ENCODE data around the gene OR1I1. TPM values are rescaled to one million over a fixed set of nuclear protein-coding genes. Genes with fewer than 3 reads are reported as not detected.
"Not testable (repeated sequence)": the region's sequence is repeated elsewhere in the genome, so short reads cannot be mapped to it uniquely, and the experiment has no call there.

The OR1I1 gene
- total and polyA plus RNA-seq, 2 donors = not detected

GRCh38 chr19:15072930-15073647, 8.9 kb upstream of the OR1I1 start:
- Histone ChIP-seq H3K4me3 (ENCODE audit: low read depth, low read length) (no peak overlapping the region), H3K36me3 (ENCODE audit: insufficient read depth) (no peaks in the 10 kb centered on the region), H3K4me1 (ENCODE audit: insufficient read depth) (no peaks in the 10 kb centered on the region), H3K27ac (ENCODE audit: low read depth) (no peak overlapping the region)
- DNase-seq (ENCODE audit: extremely low spot score) = peak; percentile 41
- WGBS = 62% methylated on average over 23 of the region's 23 CpGs

DNA sequence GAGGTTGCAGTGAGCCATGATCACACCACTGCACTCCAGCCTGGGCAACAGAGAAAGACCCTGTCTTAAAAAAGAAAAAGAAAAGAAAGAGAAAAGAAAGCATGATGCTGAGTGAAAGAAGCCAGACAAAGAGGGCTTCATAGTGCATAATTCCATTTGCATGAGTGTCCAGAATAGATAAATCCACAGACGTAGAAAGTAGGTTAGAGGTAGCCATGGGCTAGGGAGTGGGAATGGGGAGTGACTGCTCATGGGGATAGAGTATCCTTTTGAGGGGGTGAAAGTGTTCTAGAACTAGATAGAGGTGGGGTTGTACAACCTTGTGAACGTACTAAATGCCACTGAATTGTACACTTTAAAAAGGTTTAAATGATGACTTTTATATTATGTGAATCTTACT, 7.6 kb upstream of the OR1I1 start:
- H3K4me1 ChIP-seq (ENCODE audit: insufficient read depth) = no peaks in the 10 kb centered on the region
- no peaks in the 10 kb centered on the region for H3K36me3 ChIP-seq (ENCODE audit: insufficient read depth)
- no peak overlapping the region for H3K27ac ChIP-seq (ENCODE audit: low read depth)
- whole genome bisulfite sequencing = 53% methylated on average over 2 of the region's 2 CpGs
- no peak overlapping the region for H3K4me3 ChIP-seq (ENCODE audit: low read depth, low read length)
- DNase-seq (ENCODE audit: extremely low spot score) = no peak

DNA sequence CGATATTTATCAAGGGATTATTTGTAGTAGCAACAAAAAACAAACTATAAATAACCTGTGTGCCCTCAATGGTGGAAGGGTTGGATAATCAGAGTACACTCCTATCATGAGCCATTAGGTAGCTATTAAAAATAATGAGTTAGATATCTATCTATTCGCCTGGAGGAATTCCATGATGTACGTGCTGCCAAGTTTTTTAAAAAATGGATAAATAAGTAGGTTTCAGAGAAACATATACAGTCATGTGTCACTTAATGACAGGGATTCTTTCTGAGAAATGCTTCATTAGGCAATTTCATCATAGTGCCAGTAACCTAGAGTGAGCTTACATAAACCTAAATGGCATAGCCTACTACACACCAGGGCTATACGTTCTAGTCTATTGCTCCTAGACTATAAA, 6.2 kb upstream of the OR1I1 start:
- Histone ChIP-seq H3K27ac (ENCODE audit: low read depth) (no peak overlapping the region), H3K4me3 (ENCODE audit: low read depth, low read length) (no peak overlapping the region), H3K4me1 (ENCODE audit: insufficient read depth) (no peaks in the 10 kb centered on the region), H3K36me3 (ENCODE audit: insufficient read depth) (no peaks in the 10 kb centered on the region)
- 77% methylated on average over 4 of the region's 4 CpGs for WGBS
- no peak for DNase-seq (ENCODE audit: extremely low spot score)

- not testable (repeated sequence) for H3K4me1 ChIP-seq (ENCODE audit: insufficient read depth); H3K27ac ChIP-seq (ENCODE audit: low read depth); H3K36me3 ChIP-seq (ENCODE audit: insufficient read depth); DNase-seq (ENCODE audit: extremely low spot score); H3K4me3 ChIP-seq (ENCODE audit: low read depth, low read length)
- WGBS = 58% methylated on average over 4 of the region's 4 CpGs
Observed at GRCh38 chr19:15080002-15080401, 2.0 kb upstream of the OR1I1 start.

GRCh38 chr19:15087182-15087581, 5.2 kb downstream of the OR1I1 start:
- WGBS = 81% methylated on average over 11 of the region's 11 CpGs
- no peaks in the 10 kb centered on the region for H3K36me3 ChIP-seq (ENCODE audit: insufficient read depth)
- DNase-seq (ENCODE audit: extremely low spot score) = no peak
- H3K4me1 ChIP-seq (ENCODE audit: insufficient read depth) = no peaks in the 10 kb centered on the region
- H3K4me3 ChIP-seq (ENCODE audit: low read depth, low read length) = no peak overlapping the region
- no peak overlapping the region for H3K27ac ChIP-seq (ENCODE audit: low read depth)

GRCh38 chr19:15091918-15092753, 10.1 kb downstream of the OR1I1 start:
- Histone ChIP-seq H3K27ac (ENCODE audit: low read depth) (no peak overlapping the region), H3K36me3 (ENCODE audit: insufficient read depth) (no peaks in the 10 kb centered on the region), H3K4me1 (ENCODE audit: insufficient read depth) (no peaks in the 10 kb centered on the region), H3K4me3 (ENCODE audit: low read depth, low read length) (no peak overlapping the region)
- DNase-seq (ENCODE audit: extremely low spot score) = no peak
- WGBS = 10% methylated on average over 13 of the region's 13 CpGs

DNA sequence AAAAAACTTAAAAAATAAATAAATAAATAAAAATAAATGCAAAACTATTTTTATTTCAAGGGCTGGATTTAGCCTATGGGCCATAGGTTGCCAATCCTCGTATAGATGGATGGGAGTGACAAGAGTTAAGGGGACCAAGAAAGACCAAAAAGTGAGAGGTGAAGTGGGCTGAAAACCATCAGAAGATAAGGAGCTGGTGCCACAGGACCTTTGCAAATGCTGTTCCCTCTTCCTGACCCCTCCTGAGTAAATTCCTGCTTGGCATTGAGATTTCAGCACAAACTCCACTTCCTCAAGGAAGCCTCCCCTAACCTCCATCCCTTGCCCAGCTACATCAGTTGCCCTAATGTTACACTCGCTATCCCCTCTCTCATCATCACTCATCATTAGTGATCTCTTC, 11.0 kb downstream of the OR1I1 start:
- no peak overlapping the region for H3K27ac ChIP-seq (ENCODE audit: low read depth)
- 76% methylated on average over 2 of the region's 2 CpGs for whole genome bisulfite sequencing

DNA sequence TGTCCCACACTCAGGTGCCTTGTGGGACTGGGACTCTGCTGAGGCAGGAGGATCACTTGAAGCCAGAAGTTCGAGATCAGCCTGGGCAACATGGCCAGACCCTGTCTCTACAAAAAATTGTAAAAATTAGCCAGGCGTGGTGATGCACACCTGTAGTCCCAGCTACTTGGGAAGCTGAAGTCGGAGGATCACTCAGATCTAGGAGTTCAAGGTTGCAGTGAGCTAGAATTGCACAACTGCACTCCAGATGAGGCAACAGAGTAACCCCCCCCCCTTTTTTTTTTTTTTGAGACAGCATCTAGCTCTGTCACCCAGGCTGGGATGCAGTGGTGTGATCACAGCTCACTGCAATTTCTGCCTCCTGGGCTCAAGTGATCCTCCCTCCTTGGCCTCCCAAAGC, 14.2 kb downstream of the OR1I1 start:
- 66% methylated on average over 3 of the region's 3 CpGs for WGBS
- DNase-seq (ENCODE audit: extremely low spot score) = no peak

More for the DNA sequence above, 11.0 kb downstream of the OR1I1 start:
- DNase-seq (ENCODE audit: extremely low spot score) = no peak
- Histone ChIP-seq H3K4me1 (ENCODE audit: insufficient read depth) (no peaks in the 10 kb centered on the region), H3K36me3 (ENCODE audit: insufficient read depth) (no peaks in the 10 kb centered on the region), H3K4me3 (ENCODE audit: low read depth, low read length) (no peak overlapping the region)

DNA sequence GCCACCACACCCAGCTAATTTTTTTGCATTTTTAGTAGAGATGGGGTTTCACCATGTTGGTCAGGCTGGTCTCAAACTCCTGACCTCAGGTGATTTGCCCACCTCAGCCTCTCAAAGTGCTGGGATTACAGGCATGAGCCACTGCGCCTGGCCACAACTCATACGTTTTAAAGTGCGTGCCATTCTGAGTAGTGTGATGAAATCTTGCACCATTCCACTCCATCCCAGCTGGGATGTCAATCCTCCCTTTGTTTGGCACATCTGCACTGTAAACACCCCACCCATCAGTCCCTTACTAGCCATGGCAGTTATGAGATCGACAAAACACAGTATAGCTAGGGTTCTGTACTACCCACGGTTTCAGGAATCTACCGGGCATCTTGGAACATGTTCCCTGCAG, 16.0 kb downstream of the OR1I1 start:
- not testable (repeated sequence) for H3K27ac ChIP-seq (ENCODE audit: low read depth); DNase-seq (ENCODE audit: extremely low spot score); H3K4me1 ChIP-seq (ENCODE audit: insufficient read depth); H3K36me3 ChIP-seq (ENCODE audit: insufficient read depth); H3K4me3 ChIP-seq (ENCODE audit: low read depth, low read length)
- WGBS = 85% methylated on average over 6 of the region's 6 CpGs

More for the DNA sequence above, 14.2 kb downstream of the OR1I1 start:
- H3K36me3 ChIP-seq (ENCODE audit: insufficient read depth) = no peaks in the 10 kb centered on the region
- H3K27ac ChIP-seq (ENCODE audit: low read depth) = no peak overlapping the region
- no peaks in the 10 kb centered on the region for H3K4me1 ChIP-seq (ENCODE audit: insufficient read depth)
- H3K4me3 ChIP-seq (ENCODE audit: low read depth, low read length) = no peak overlapping the region

- whole genome bisulfite sequencing = 77% methylated on average over 10 of the region's 10 CpGs
- H3K4me1 ChIP-seq (ENCODE audit: insufficient read depth) = no peaks in the 10 kb centered on the region
- no peaks in the 10 kb centered on the region for H3K36me3 ChIP-seq (ENCODE audit: insufficient read depth)
- no peak overlapping the region for H3K27ac ChIP-seq (ENCODE audit: low read depth)
- DNase-seq (ENCODE audit: extremely low spot score) = no peak
- H3K4me3 ChIP-seq (ENCODE audit: low read depth, low read length) = no peak overlapping the region
Observed at GRCh38 chr19:15098460-15098859, 16.4 kb downstream of the OR1I1 start.

DNA sequence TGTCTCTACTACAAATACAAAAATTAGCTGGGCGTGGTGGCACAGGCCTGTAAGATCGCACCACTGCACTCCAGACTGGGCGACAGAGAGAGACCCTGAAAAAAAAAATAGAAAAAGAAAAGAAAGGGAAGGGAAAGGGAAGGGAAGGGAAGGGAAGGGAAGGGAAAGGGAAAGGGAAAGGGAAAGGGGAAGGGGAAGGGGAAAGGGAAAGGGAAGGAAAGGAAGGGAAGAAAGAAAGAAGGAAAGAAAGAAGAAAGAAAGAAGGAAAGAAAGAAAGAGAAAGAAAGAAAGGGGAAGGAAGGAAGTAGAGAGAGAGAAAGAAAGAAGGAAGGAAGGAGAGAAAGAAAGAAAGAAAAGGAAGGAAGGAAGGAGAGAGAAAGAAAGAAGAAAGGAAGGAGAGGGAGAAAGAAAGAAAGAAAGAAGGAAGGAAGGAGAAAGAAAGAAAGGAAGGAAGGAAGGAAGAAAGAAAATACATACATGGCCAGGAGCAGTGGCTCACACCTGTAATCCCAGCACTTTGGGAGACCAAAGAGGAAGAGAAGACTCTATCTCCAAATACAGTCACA, 17.1 kb downstream of the OR1I1 start:
- WGBS = 88% methylated on average over 3 of the region's 3 CpGs
- Histone ChIP-seq H3K27ac (ENCODE audit: low read depth) (no peak overlapping the region), H3K4me1 (ENCODE audit: insufficient read depth) (no peaks in the 10 kb centered on the region), H3K36me3 (ENCODE audit: insufficient read depth) (no peaks in the 10 kb centered on the region), H3K4me3 (ENCODE audit: low read depth, low read length) (no peak overlapping the region)
- DNase-seq (ENCODE audit: extremely low spot score) = no peak

GRCh38 chr19:15101479-15102082, 19.6 kb downstream of the OR1I1 start:
- H3K36me3 ChIP-seq (ENCODE audit: insufficient read depth) = no peaks in the 10 kb centered on the region
- WGBS = 69% methylated on average over 3 of the region's 3 CpGs
- H3K4me1 ChIP-seq (ENCODE audit: insufficient read depth) = no peaks in the 10 kb centered on the region
- H3K27ac ChIP-seq (ENCODE audit: low read depth) = no peak overlapping the region
- no peak overlapping the region for H3K4me3 ChIP-seq (ENCODE audit: low read depth, low read length)
- DNase-seq (ENCODE audit: extremely low spot score) = no peak

DNA sequence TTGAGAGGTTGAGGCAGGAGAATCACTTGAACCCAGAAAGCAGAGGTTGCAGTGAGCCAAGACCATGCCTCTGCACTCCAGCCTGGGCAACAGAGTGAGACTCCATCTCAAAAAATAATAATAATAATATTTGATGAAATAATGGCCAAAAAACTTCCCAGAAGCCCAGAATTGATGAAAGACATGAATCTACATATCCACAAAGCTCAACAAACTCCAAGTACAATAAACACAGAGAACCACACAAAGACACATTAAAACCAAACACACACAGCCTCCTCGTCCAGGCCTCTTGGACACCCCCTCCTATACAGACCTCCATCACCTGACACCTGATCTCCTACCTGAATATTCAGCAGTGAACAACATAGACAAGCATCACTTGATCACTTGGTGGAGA, 22.0 kb downstream of the OR1I1 start:
- Histone ChIP-seq H3K4me3 (ENCODE audit: low read depth, low read length) (no peak overlapping the region), H3K4me1 (ENCODE audit: insufficient read depth) (no peaks in the 10 kb centered on the region), H3K36me3 (ENCODE audit: insufficient read depth) (no peaks in the 10 kb centered on the region), H3K27ac (ENCODE audit: low read depth) (no peak overlapping the region)
- 91% methylated on average over 1 of the region's 1 CpG for WGBS
- no peak for DNase-seq (ENCODE audit: extremely low spot score)

Measured in urinary bladder (tissue), 4 donors.